OCI-LY3 (cell line): Measurements from ENCODE around the gene BCO1.

Source experiments
- CTCF ChIP-seq: fragments of 200-600, 300-600 bp; sonication (generic); IDR thresholded peaks from 2 replicates; pipeline ENCODE4 v1.5.1; 2014; ENCODE audit warnings: antibody characterized with exemption, low read length, low read depth
- EZH2phosphoT487 ChIP-seq: fragments of 200-600 bp; shearing (Covaris generic); IDR thresholded peaks from 2 replicates; pipeline ENCODE4 v1.6.1; 2018; ENCODE audit warnings: antibody characterized with exemption, mixed run types, low read depth

GRCh38 chr16:81283044-81283443 lies 44.6 kb downstream of the BCO1 start:
- TF ChIP-seq CTCF (no peak), EZH2phosphoT487 (no peak)
